Stimulated activated CD4-positive, alpha-beta T cell treated with anti-CD3 and anti-CD28 coated beads, Interleukin-12 subunit alpha, Interleukin-12 subunit beta, amount 100 ng/mL, for 48 hours (primary cell): ENCODE results near the gene NR4A3.

Experiments
- DNase-seq, 3 donors: peaks; one replicate each; pipeline ENCODE4 v3.0.0-alpha.2; 2020; ENCODE audit warnings: low read depth in 2 of 3, low spot score in 1 of 3

NR4A3 gene

DNA sequence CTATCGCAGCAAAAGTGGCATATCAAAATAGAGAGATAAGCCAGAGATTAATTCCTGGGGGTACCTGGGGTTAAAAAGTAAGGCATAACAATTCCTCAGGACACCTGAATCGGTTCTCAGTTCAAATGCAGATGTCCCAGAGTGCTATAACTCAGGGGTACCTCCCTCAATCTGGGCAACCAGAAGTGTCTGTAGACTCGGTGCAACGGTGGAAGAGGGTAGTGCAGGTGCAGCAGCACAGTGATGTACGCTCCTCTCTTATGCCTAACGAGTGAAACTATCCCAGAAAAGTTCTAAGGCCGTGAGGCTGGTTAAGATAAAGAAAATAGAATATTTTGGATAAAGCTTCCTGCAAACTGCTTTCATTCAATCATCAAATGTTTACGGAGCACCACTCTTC is 7.9 kb upstream of the NR4A3 start:
- DNase-seq, result no peak

DNA sequence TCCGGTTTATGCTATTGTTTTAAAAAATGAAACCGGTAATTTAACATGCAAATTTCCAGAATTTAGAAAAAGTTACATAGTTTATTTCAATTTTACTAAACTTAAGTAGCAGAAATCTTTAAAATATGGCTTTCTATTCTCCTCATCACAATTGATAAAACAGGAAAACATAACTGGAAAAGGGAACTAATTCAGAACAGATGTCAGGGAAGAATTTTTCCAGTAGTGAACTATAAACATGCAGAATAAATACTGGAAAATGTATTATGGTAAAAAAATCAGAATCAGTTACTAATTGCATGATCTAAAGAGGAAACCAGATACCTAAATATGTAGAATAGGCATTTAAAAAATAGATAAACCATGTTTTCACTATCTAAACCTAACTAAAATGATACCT is 7.3 kb upstream of the NR4A3 start:
- DNase-seq, result no peak

DNA sequence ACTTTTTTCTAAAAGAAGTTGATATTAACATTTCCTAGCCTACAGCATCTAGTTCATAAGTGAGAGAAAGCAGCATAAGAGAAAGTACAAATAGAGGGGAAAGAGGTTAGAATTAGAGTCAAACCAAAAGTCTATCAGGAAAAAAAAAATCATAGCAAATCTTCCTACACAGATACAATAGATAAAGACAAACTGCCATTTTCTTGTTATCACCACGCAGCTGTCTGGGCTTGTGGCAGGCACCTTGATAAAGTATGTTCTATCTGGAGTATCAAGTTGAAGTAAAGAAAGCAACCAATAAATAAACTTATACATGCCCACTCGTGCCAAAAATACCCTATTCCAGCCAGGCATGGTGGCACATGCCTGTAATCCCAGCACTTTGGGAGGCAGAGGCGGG is 5.3 kb upstream of the NR4A3 start:
- DNase-seq, result no peak

DNA sequence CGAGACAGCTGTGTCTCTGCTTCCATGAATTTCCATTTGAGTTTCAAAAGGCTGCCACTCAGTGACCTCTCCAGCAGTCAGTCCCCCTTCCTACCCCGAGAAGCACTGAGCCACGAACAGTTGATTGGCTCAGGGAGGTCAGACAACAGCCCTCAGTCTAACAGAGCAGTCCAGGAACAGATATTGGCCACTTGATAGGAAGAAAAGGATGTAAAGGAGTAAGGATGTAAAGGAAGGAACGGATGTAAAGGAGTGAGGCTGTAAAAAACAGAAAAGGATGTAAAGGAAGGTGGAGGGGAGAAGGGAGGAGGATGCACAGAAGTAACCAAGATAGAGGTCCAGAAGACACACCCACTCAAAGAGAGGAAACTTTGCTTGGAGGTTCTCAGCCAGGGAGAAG is 3.2 kb upstream of the NR4A3 start:
- DNase-seq, result no peak

GRCh38 chr9:99819123-99819855 is 2.4 kb upstream of the NR4A3 start:
- DNase-seq, result peak; percentile 83 to 91 (median 90)

GRCh38 chr9:99819856-99820684 is 1.6 kb upstream of the NR4A3 start:
- peak; percentile 78 to 83 (median 81) for DNase-seq

DNA sequence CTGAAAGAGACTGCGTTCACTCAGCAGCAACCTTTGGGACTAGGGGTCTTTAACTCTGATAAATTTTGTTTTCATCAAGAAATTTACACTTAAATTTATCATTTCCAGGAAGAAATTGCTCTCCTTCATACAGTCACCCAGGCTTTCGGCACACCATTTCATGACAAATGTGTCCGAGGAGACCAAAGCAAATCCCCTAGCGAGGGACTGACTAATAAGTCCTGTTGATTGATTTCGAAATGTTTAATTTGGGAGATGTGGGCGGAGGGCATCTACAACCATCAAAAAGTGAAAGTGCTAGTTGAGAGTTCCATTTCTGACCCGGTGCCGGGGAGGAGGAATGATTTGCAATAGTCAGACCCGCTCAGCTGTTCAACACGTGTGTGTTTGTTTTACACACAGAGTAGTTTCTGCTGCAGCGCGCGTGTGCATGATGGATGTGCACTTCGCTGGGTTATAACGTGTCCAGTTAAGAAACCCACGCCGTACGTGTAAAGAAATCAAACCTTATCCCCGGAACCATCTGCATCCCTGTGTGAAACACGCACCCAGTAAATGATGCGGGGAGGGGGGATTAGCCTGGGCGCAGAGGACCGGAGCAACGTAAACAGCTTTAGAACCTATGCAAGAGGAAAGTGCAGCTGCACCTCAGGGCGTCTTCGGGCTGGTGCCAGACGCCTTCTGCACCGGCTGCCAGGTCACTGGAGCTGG is 845 bp upstream of the NR4A3 start:
- DNase-seq, result peak; percentile 36 to 48 (median 43)

GRCh38 chr9:99822109-99822805 is 572 bp downstream of the NR4A3 start:
- DNase-seq, result peak in 2 of 3 donors; percentile 30 to 32

DNA sequence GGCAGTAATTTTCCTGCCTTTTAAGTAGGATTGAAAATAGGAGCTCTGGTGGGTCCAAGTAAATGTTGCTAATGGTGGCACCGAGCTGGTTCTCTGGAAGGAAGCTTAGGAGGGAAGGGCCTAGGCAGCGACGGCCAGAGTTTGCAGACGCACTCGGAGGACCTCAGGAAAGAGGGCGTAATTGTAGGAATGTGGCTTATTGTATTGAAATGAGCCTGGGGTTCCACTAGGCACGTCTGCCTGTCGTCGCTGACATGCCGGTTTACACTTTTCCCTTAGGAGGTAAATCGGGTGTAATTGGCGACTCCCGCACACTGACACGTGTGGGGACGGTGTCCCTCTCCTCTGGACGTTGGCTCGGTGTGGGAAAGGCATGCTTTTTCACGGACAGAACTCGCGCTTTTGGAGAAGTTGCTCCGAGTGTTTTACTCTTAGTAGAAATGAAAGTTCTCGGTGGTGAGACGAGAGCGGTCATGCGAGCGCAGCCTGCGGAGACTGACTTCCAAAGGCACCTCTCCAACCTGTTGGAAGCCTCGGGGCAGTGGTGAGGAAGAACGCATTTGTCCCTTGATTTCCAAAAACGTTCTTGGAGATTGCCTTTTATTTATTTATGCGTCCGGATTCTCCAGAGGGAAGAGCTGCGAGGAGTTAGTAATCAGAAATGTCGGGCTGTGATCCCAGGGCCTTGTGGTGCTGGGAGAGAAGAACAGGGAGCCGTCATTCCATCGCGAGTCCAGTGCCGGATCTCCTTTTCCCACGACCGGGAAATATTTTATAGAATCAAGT is 1.3 kb downstream of the NR4A3 start:
- DNase-seq, result peak in 2 of 3 donors; percentile 12 to 28

DNA sequence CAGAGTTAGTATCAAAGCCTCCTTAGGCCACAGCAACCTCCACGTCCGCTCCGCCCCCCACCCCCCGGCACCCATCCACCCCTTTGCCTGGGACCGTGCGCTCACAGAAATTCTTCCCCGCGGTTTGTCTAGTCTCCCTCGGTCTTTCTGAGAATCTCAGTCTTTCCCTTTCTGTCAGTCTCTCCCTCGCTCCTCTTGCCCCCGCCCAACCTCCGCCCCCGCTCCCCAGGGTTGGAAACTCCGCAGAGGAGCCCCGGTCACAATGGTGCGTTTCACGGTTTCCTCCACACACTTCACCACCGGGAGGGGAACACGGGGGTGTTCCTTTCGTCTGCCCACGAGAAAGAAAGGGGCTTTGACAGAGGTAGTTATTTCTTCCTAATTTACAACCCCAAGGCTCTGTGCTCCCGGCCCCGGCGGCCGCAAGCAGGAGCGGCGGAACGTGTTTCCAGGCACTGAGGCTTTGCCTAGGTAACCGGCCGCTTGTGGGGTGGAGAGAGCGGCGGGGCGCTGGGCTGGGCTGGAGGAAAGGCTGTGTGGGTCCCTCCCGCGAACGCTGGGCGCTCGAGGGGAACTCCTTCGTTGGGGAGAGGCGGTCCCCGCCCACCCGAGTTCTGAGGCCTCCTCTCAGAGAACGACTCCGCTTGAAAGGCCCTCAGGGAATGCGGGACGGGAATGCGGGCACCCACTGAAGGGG is 2.1 kb downstream of the NR4A3 start:
- DNase-seq, result peak; percentile 69 to 87 (median 77)

GRCh38 chr9:99824378-99825171 is 2.9 kb downstream of the NR4A3 start:
- peak; percentile 54 to 67 (median 66) for DNase-seq

DNA sequence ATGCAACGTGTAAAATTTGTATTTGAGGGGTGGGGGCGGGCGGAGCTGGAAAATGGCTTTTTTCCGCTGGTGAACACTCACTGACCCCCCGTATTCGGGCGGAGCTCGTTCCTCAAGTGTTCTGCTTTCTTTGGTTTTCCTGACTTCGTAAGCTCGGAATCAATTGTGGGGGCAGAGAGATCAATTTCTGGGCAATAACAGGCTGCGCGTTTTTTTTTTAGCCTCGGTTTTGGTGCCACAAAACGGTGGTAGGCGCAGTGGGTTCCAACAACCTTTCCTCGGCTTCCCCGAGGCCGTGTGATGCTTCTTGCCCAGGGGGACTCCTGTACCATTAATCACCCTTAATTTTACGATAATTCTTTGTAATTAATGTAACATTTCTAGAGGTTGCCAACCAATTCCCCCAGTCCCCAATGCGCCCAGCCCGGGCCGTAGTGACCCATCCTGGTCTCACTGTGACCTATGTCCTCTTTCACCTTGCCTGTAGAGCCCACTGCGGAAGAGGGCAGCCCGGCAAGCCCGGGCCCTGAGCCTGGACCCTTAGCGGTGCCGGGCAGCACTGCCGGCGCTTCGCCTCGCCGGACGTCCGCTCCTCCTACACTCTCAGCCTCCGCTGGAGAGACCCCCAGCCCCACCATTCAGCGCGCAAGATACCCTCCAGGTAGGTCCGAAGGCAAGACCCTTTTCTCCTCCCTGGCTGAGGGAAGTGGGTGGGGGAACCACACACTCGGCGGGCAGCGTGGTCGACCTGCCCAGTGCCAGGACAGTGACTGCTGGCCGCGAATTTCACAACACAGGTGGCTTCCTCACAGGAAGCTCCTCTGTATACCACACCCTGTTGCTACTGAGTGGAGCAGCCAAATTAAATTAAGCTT is 3.7 kb downstream of the NR4A3 start:
- DNase-seq, result no peak

DNA sequence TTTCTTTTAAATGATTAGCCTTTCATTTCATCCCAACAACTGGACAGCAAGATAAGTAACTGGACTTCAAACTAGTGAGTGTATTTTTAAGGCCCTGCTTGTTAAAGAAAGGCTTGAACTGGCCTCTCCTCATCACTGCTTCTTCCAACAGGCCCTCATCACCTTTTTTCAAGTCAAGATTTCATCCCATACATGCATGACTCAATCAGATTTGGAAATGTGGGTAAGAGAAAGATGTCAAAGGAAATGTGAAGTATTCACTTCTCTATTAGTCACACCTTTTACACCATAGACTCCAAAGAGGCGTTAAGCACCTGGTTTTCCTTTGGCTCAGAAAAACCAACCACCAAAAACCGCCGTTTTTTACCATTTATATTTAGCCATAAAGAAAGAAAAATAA is 4.9 kb downstream of the NR4A3 start:
- no peak for DNase-seq

- DNase-seq, result no peak
These were observed 5.6 kb downstream of the NR4A3 start for GRCh38 chr9:99827244-99827643.

- DNase-seq, result no peak
These were observed 6.3 kb downstream of the NR4A3 start for GRCh38 chr9:99828054-99828416.

- no peak for DNase-seq
These were observed 6.9 kb downstream of the NR4A3 start for GRCh38 chr9:99828417-99829176.

DNA sequence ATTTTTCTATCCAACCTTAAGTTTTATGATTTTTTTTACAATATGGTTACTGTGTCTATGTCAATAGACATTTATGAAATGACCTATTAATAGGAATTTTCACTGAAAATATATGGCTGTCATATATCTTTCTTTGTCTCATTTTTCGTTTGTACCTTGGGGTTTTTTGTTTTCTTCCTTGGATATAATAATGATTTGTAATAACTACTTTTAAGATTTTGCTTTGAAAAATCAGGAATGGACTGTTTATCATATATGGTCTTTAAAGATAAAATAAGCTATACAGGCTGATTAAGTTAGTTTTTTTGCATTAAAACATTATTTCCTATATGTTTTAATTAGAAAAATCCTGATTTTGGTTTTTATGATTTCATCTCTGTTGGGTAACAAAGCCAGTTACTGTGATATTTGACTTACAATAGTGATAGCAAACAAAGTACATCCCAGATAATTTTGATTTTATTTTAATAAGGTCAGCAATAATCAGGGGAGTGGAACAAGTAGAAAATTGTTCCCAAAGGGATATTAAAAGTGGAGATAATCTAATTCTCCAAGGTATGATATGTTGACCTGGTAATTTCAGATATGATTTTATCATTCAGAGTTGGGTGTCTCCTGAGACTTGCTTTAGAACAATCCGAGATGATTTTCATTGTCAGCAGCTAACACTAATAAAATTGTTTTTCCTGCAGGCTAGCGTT is 10.3 kb downstream of the NR4A3 start:
- no peak for DNase-seq
